Measurements from ENCODE around the gene FANCD2. TPM values are rescaled to one million over a fixed set of nuclear protein-coding genes. Genes with fewer than 3 reads are reported as not detected.

The FANCD2 gene
- polyA plus RNA-seq, 2 of the 4 experiments (the other 2 are of a cell fraction) = 25.1 to 44.3 TPM

DNA sequence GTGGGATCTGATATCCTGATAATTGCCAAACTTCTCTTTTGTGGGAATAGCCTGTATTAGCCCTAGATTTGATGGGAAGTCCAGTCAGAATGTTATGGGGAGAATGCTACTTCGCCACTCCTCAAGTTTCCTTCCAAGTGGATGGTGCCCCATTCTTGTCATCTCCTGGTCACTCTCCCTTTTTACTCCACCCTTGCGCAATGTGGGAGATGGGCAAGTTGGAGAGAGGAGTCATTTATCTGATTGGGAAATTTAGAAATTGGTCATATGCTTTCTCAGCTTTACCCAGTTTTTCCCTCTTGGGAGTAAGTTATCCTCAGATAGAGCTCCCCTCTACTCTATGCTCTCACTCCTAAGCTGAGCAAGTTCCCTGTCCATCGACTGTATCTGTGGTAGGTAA lies 67.4 kb downstream of the FANCD2 start:
- POLR2A ChIA-PET = no interaction called here
- TF ChIP-seq NFE2L2 (conservative IDR thresholded peaks at IDR 0.05; ENCODE audit: low read length) (no peak), EP300 (IDR thresholded peaks at IDR 0.05) (no peak), MAFK (IDR thresholded peaks at IDR 0.05; ENCODE audit: partially characterized antibody) (no peak), CEBPB (IDR thresholded peaks at IDR 0.05) (peak; percentile 13 to 51; a peak in 3 of 4 replicates), MAZ (IDR thresholded peaks at IDR 0.05; ENCODE audit: borderline replicate concordance, low read depth, low read length) (no peak)
- TF ChIP-seq, protein P1, sequence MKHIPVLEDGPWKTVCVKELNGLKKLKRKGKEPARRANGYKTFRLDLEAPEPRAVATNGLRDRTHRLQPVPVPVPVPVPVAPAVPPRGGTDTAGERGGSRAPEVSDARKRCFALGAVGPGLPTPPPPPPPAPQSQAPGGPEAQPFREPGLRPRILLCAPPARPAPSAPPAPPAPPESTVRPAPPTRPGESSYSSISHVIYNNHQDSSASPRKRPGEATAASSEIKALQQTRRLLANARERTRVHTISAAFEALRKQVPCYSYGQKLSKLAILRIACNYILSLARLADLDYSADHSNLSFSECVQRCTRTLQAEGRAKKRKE (CRISPR knock-in tag; IDR thresholded peaks at IDR 0.05; ENCODE audit: low read depth) = no peak
- 96% methylated on average over 3 of the region's 3 CpGs for WGBS (ENCODE audit: missing lambda C conversion rate)

GRCh38 chr3:10099041-10099440 lies 72.8 kb downstream of the FANCD2 start:
- no peak for FAIRE-seq
- ChIA-PET POLR2A (no interaction called here), CTCF (interaction anchor here (2.2 kb wide), 1 partner anchor 9 kb away, joined by 5 read pairs; no protein-coding TSS in a partner anchor)
- DNase-seq (ENCODE audit: low read depth in 1 of 2, low spot score in 1 of 2) = no peak
- no peak for ATAC-seq
- Histone ChIP-seq H3K27ac (no peak overlapping the region), H3K9me3 (no peaks in the 10 kb centered on the region), H3K4me3 (no peak overlapping the region), H3K4me1 (no peaks in the 10 kb centered on the region), H3K4me2 (no peak overlapping the region)
- no peak for TF ChIP-seq BCL3 (IDR thresholded peaks at IDR 0.05)
- TF ChIP-seq PHF8 (IDR thresholded peaks at IDR 0.05; ENCODE audit: borderline replicate concordance, low read depth) = no peak
- TF ChIP-seq ZNF302 (CRISPR knock-in tag; IDR thresholded peaks at IDR 0.05) = no peak
- no peak for TF ChIP-seq TP53 (CRISPR knock-in tag; IDR thresholded peaks at IDR 0.05)
- no peak for TF ChIP-seq JUN (IDR thresholded peaks at IDR 0.05)
- no peak for TF ChIP-seq NFE2L2 (conservative IDR thresholded peaks at IDR 0.05; ENCODE audit: low read length)
- TF ChIP-seq, protein P1 (CRISPR knock-in tag; IDR thresholded peaks at IDR 0.05; ENCODE audit: low read depth) = no peak
- TF ChIP-seq, protein P2, sequence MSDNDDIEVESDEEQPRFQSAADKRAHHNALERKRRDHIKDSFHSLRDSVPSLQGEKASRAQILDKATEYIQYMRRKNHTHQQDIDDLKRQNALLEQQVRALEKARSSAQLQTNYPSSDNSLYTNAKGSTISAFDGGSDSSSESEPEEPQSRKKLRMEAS (IDR thresholded peaks at IDR 0.05) = no peak
- 95% methylated on average over 5 of the region's 5 CpGs for WGBS (ENCODE audit: missing lambda C conversion rate)

More for the DNA sequence above, 67.4 kb downstream of the FANCD2 start:
- no peak overlapping the region for H3K4me2 ChIP-seq
- FAIRE-seq (no peak), ATAC-seq (no peak), DNase-seq (ENCODE audit: low read depth in 1 of 2, low spot score in 1 of 2) (no peak)
- CTCF ChIA-PET = interaction anchor here (0.5 to 1.1 kb wide), 2 partner anchors 58 to 378 kb away, joined by 3 to 5 read pairs; no protein-coding TSS in a partner anchor
- peaks cover 4% of the 10 kb centered on the region; the same call in 2 of the 3 replicates for H3K4me1 ChIP-seq
- H3K4me3 ChIP-seq = no peak overlapping the region
- H3K9me3 ChIP-seq = no peaks in the 10 kb centered on the region
- no peak overlapping the region for H3K27ac ChIP-seq

DNA sequence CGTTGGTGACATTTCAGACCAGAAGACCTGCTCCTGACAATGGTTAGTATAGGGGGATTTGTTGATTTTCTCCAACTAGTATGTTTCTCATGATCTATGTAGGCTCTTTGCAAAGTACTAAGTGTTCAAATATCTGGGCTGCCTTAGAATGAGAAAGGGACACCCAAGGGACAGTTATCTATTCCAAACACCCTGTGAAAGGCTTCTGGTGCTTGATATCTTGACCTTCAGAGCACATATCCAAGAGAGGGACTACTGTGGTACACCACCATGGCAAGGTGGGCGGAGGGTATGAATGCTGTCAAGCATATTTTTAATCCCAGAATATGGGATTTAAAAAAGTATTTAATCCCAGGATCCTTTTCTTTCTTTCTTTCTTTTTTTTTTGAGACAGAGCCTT lies 80.7 kb downstream of the FANCD2 start:
- H3K27ac ChIP-seq = no peak overlapping the region
- POLR2A ChIA-PET = no interaction called here
- CTCF ChIA-PET = no interaction called here
- TF ChIP-seq EP300 (IDR thresholded peaks at IDR 0.05) = no peak
- TF ChIP-seq GATA3 (IDR thresholded peaks at IDR 0.05; ENCODE audit: borderline replicate concordance) = no peak
- TF ChIP-seq FOSL2 (IDR thresholded peaks at IDR 0.05) = no peak
- TF ChIP-seq FOSL2 (CRISPR knock-in tag; IDR thresholded peaks at IDR 0.05) = no peak
- FAIRE-seq (no peak), ATAC-seq (no peak), DNase-seq (ENCODE audit: low read depth in 1 of 2, low spot score in 1 of 2) (no peak)
- no peak overlapping the region for H3K4me3 ChIP-seq
- no peaks in the 10 kb centered on the region for H3K9me3 ChIP-seq
- 44% methylated on average over 2 of the region's 2 CpGs for WGBS (ENCODE audit: missing lambda C conversion rate)
- no peaks in the 10 kb centered on the region for H3K4me1 ChIP-seq
- H3K4me2 ChIP-seq = no peak overlapping the region

DNA sequence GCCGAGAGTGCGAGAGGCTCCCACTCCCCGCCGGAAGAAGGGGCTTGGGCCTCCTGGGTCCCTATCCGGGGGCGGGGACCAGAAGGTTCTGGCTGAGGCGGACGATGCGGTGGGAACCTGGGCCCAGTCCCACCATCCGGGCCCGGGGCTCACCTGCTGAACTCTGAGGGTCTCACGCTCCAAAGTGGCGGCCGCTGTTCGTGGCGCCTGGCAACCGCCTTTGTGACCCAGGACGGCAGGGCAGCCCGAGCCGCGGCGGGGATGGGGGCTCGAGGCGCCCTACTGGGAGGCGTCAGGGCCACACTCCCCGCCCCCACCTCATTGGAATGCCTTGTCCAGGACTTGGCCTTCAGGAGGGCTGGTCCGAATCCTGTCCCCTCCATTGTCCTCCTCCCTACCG lies 81.9 kb downstream of the FANCD2 start, which contains the start of gene FANCD2OS:
Gene FANCD2OS (minus strand): TSS at position 165 of the 400 bp plus-strand sequence. CDS start 3,481 bp downstream, outside the sequence.
- ATAC-seq (no peak), FAIRE-seq (no peak), DNase-seq (ENCODE audit: low read depth in 1 of 2, low spot score in 1 of 2) (no peak)
- TF ChIP-seq PHF8 (IDR thresholded peaks at IDR 0.05; ENCODE audit: borderline replicate concordance, low read depth) = no peak
- TF ChIP-seq, protein P3, sequence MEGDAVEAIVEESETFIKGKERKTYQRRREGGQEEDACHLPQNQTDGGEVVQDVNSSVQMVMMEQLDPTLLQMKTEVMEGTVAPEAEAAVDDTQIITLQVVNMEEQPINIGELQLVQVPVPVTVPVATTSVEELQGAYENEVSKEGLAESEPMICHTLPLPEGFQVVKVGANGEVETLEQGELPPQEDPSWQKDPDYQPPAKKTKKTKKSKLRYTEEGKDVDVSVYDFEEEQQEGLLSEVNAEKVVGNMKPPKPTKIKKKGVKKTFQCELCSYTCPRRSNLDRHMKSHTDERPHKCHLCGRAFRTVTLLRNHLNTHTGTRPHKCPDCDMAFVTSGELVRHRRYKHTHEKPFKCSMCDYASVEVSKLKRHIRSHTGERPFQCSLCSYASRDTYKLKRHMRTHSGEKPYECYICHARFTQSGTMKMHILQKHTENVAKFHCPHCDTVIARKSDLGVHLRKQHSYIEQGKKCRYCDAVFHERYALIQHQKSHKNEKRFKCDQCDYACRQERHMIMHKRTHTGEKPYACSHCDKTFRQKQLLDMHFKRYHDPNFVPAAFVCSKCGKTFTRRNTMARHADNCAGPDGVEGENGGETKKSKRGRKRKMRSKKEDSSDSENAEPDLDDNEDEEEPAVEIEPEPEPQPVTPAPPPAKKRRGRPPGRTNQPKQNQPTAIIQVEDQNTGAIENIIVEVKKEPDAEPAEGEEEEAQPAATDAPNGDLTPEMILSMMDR (IDR thresholded peaks at IDR 0.05) = no peak
- TF ChIP-seq KDM5A (IDR thresholded peaks at IDR 0.05) = no peak
- TF ChIP-seq BHLHE40 (IDR thresholded peaks at IDR 0.05; ENCODE audit: low read depth, low read length) = no peak
- no peak for TF ChIP-seq CBX8 (IDR thresholded peaks at IDR 0.05)
- ChIA-PET POLR2A (no interaction called here), CTCF (no interaction called here)
- WGBS (ENCODE audit: missing lambda C conversion rate) = 95% methylated on average over 22 of the region's 28 CpGs
- no peak within 1 kb of the TSS for H3K27ac ChIP-seq
- H3K4me2 ChIP-seq = no peak within 1 kb of the TSS
- H3K4me1 ChIP-seq = no peaks in the 10 kb centered on the region
- H3K4me3 ChIP-seq = no peak within 1 kb of the TSS
- H3K9me3 ChIP-seq = no peaks in the 10 kb centered on the region
